Gastroesophageal sphincter (tissue), 3 donors: Measurements from ENCODE around the gene SH2D3A.

Experiments
- CTCF ChIP-seq, 4 experiments: fragments of 200-600 bp in 2 of 4; fragments of 450-650 bp in 2 of 4; sonication (generic) in 1 of 4; IDR thresholded peaks; one replicate each; pipeline ENCODE4 v1.5.1; 2017 to 2019; ENCODE audit warnings: antibody characterized with exemption in 4 of 4, mild to moderate bottlenecking in 2 of 4, moderate library complexity in 2 of 4
- POLR2A ChIP-seq, 2 donors: fragments of 450-650 bp; IDR thresholded peaks; one replicate each; pipeline ENCODE4 v1.6.1; 2017; ENCODE audit warnings: antibody characterized with exemption in 2 of 2, mild to moderate bottlenecking in 2 of 2, moderate library complexity in 1 of 2

GRCh38 chr19:6712231-6712630 lies 55.0 kb downstream of the SH2D3A start:
- TF ChIP-seq CTCF (IDR thresholded peaks at IDR 0.05) (no peak), POLR2A (IDR thresholded peaks at IDR 0.05) (no peak)
